ENCODE measurements around the gene ACTN1.

ACTN1 gene

DNA sequence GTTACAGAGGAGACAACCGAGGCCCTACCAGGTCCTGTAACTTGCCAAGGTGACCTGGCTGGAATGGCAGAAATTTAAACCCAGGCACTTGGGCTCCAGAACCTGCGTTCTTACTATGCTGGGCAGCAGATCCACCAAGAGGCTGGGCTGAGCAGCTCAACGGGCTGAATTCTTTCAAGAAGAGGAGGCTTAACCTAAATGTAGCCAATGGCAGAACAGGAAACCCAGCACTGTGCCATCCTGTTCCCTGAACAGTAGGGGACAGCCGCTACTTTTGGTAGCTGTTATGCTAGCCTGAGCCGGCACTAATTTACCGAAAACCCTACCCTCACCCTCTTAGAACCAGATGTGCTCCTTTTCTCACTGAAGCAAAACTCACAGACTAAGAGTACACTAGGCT lies 86.1 kb downstream of the ACTN1 start:
- DNase-seq (ENCODE audit: low read depth), result no peak
- H3K4me3 ChIP-seq (ENCODE audit: low read depth, low read length), result no peak overlapping the region
- TF ChIP-seq, protein P1, sequence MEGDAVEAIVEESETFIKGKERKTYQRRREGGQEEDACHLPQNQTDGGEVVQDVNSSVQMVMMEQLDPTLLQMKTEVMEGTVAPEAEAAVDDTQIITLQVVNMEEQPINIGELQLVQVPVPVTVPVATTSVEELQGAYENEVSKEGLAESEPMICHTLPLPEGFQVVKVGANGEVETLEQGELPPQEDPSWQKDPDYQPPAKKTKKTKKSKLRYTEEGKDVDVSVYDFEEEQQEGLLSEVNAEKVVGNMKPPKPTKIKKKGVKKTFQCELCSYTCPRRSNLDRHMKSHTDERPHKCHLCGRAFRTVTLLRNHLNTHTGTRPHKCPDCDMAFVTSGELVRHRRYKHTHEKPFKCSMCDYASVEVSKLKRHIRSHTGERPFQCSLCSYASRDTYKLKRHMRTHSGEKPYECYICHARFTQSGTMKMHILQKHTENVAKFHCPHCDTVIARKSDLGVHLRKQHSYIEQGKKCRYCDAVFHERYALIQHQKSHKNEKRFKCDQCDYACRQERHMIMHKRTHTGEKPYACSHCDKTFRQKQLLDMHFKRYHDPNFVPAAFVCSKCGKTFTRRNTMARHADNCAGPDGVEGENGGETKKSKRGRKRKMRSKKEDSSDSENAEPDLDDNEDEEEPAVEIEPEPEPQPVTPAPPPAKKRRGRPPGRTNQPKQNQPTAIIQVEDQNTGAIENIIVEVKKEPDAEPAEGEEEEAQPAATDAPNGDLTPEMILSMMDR (conservative IDR thresholded peaks at IDR 0.05; ENCODE audit: low read depth, low read length), result no peak

DNA sequence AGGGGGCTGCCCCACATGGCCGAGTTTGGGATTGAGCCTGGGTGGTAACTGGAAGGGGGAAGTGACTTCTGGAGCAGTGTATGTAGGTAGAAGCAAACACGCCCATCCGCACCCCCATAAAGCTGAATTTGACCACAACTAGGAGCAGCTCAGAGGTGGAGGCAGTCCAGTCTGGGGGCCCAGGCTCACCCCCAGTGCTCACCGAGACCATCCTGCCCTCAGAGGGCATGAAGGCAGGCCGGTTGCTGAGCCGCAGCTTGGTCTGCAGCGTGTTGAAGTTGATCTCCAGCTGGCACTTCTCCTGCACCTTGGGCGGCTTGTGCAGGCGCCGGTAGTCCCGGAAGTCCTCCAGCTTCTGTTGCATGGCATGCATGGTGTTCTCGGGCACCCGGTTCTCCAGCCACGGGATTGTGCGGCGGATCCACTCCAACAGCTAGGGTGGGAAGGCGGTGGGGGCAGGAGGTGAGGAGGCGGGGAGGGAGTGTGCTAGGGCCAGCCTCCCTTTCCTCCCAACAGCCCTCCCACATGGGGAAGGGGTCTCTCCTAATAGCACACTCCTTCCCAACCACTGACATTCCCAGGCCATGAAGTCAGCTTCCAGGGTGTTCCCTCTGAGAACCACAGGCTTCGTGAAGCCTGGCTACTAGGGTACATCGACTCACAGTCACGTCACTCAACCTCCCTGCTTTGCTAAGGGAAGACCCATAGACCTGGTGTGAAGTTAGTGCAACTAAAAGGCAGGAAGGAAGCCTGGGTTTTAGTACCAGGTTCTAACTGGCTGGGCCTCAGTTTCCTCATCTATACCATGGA lies 87.0 kb downstream of the ACTN1 start:
- H3K4me3 ChIP-seq (ENCODE audit: low read depth, low read length), result no peak overlapping the region
- DNase-seq (ENCODE audit: low read depth), result peak; percentile 68
- TF ChIP-seq, protein P1 (conservative IDR thresholded peaks at IDR 0.05; ENCODE audit: low read depth, low read length), result no peak

DNA sequence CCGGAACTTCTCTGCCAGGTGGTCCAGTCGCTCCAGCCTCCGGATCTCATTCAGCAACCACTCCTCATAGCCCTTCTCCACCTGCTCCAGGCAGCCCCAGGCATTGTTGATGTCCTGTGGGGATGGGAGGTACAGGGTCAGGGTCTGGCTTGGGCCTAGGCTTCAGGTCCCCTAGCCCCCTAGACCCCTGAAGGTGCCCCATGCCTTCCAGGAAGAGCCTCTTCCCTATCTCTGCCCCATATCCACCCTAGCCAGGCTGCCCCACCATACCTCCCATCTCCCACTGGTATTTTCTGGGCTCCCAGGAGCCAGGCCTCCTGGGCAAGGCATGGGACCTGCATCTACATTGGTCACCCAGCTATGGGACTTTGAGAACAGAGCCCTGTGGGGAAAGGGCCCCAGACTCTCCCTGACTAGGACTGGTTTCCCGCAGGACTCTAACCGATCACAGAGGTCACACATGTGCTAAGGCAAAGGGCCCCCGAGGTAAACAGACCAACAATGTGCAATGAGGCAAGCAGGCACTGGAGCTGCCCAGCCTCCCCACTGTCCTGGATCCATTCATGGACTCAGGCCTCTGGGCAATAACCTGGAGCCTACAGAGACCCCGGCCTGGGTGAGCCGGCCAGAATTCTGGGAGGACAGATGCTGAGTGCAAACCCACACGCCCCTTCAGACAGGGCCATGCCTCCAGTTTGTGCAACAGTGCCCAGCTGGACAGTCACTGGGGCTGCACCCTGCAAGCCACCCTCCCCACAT lies 88.8 kb downstream of the ACTN1 start:
- H3K4me3 ChIP-seq (ENCODE audit: low read depth, low read length), result no peak overlapping the region
- TF ChIP-seq, protein P1 (conservative IDR thresholded peaks at IDR 0.05; ENCODE audit: low read depth, low read length), result no peak
- no peak for DNase-seq (ENCODE audit: low read depth)

DNA sequence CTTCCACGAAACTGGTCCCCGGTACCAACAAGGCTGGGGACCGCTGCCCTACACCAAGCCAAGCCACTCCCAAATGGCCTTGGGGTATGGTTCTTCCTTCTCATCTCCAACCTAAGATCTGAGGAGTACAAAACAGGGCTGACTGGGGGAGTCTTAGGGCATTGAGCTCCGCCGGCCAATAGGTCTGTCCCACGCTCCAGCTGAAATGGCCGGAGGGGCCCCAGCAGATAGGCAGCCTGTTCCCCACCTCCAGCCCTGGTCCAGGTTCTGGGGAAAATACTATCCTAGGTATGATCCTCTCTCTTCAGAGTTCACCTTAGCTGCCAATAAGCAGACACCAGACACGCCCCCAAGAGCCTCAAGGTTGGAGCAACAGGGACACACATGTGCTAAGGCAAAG lies 90.2 kb downstream of the ACTN1 start:
- TF ChIP-seq, protein P1 (conservative IDR thresholded peaks at IDR 0.05; ENCODE audit: low read depth, low read length), result no peak
- peak; percentile 21 for DNase-seq (ENCODE audit: low read depth)
- no peak overlapping the region for H3K4me3 ChIP-seq (ENCODE audit: low read depth, low read length)

DNA sequence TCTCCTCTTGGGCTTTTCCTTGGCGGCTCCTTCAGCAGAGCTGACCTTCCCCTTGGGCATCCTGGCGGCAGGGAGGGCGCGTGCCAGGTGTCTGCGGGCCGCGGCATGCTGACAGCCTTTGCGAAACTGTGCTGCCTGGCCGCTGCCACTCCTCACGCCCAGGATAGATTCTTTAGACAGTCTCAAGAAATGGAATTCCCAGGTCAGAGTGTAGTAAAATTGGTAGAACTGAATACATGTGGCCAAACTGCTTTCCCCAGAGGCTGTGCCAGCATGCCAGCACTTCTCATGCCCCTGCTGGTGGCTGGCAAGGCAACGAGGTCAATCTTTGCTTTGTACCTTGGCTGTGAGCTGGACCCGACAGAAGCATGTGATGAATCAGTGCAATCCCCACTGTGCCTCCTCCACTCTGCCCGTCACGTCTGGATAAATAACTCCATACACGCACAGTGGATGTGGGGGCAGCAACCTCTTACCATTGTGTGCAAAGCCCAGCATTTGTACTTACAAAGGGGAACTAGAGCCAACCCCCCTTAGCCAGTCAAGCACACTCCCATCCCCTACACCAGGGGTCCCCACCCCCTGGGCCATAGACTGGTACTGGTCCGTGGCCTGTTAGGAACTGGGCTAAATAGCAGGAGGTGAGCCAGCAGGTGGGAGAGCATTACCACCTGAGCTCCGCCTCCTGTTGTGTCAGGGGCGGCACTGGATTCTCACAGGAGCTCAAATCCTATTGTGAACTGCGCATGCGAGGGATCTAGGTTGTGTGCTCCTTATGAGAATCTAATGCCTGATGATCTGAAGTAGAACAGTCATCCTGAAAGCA lies 90.9 kb downstream of the ACTN1 start:
- TF ChIP-seq, protein P1 (conservative IDR thresholded peaks at IDR 0.05; ENCODE audit: low read depth, low read length), result no peak
- peak; percentile 23 for DNase-seq (ENCODE audit: low read depth)
- H3K4me3 ChIP-seq (ENCODE audit: low read depth, low read length), result no peak overlapping the region

DNA sequence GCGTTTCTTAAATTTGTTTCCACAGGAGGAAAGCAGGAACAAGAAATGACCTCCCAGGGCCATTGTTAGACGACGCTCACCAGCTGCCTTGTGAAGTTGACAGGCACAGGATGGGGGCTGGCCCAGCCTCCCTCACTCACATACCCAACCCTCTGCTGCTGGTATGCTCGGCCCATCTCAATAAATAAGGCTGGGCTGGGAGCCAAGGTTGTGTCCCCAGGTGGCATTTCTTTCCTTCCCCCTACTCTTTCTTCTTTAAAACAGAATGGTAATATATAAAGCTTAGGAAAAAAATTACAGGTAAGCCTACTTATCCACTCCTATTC lies 93.0 kb downstream of the ACTN1 start:
- H3K4me3 ChIP-seq (ENCODE audit: low read depth, low read length), result no peak overlapping the region
- DNase-seq (ENCODE audit: low read depth), result peak; percentile 17
- TF ChIP-seq, protein P1 (conservative IDR thresholded peaks at IDR 0.05; ENCODE audit: low read depth, low read length), result no peak

Measured in choroid plexus epithelial cell (primary cell).